Measurements from ENCODE around the gene BET1. TPM values are rescaled to one million over a fixed set of nuclear protein-coding genes. Genes with fewer than 3 reads are reported as not detected.

The BET1 gene
- total and polyA plus RNA-seq, 9 of the 15 experiments (the other 6 are each of a cell fraction or from before 2014, with no cell fraction given) = 15.8 to 190 (median 37.8) TPM

DNA sequence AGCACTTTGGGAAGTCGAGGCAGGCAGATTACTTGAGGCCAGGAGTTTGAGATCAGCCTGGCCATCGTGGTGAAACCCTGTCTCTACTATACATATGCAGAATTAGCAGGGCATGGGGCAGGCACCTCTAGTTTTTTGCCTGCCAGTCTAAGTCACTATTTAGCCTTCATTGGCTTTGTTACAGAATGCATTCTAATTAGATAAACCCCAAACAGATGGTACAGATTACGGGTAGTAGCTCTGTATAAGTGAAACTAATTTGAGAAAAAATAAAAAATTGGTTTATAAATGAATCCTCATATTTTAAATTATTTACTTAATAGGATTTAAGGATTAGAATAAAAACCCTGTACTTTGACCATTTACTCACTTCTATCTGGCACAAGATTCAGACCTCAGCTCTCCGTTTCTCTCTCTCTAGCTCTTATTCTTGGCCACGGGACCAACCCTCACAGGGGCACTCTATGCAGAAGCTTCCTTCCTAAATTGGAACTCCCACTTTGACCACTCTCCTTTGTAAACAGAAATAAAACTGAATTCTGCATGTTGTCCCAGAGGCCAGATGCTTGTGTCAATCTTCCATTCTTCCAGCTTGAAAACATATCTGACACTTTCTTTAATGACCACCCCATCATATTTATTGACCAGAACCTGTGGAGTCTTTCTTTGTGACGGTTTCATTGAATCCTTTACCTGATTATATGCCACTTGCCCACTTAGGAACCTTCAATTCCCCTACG is 26.8 kb downstream of the BET1 start:
- Histone ChIP-seq H3K36me3 (ENCODE audit: control insufficient read depth, insufficient read depth, low read length) (no peaks in the 10 kb centered on the region), H3K9me3 (replicated peaks; ENCODE audit: control insufficient read depth, insufficient read depth, low read depth, low read length) (no peaks in the 10 kb centered on the region), H3K9me1 (ENCODE audit: control insufficient read depth, insufficient read depth, low read length) (no peaks in the 10 kb centered on the region), H3K27ac (ENCODE audit: extremely low read depth, low read depth, low read length) (no peak overlapping the region), H3K9ac (ENCODE audit: insufficient read depth in 1 of 2, low read depth in 2 of 2, low read length in 2 of 2) (no peak overlapping the region), H3K4me1 (replicated peaks in 1 of 2; ENCODE audit: control insufficient read depth in 2 of 2, insufficient read depth in 2 of 2, low read length in 2 of 2) (no peaks in the 10 kb centered on the region), H4K20me1 (replicated peaks; ENCODE audit: control insufficient read depth, insufficient read depth, low read length) (no peaks in the 10 kb centered on the region), H3K27me3 (ENCODE audit: control insufficient read depth in 2 of 2, insufficient read depth in 2 of 2, low read length in 2 of 2) (no peaks in the 10 kb centered on the region), H3K4me3 (no peak overlapping the region), H3K4me2 (ENCODE audit: insufficient read depth, low read length) (no peak overlapping the region), H2AFZ (ENCODE audit: low read depth, low read length) (no peak overlapping the region), H3K79me2 (ENCODE audit: control insufficient read depth, insufficient read depth, low read length) (no peaks in the 10 kb centered on the region)
- ChIA-PET POLR2A (interaction anchor here (0.6 kb wide), 1 partner anchor 1173 kb away, joined by 3 read pairs; no protein-coding TSS in a partner anchor), CTCF (ENCODE audit: low intra/inter-chr PET ratio) (no interaction called here)
- TF ChIP-seq SRSF7 (optimal IDR thresholded peaks at IDR 0.05; ENCODE audit: low read depth, low read length) (no peak), MAFG (tag; conservative IDR thresholded peaks at IDR 0.05) (no peak), BCL6 (CRISPR knock-in tag; IDR thresholded peaks at IDR 0.05) (no peak), MTF1 (CRISPR knock-in tag; IDR thresholded peaks at IDR 0.05; ENCODE audit: borderline replicate concordance) (no peak), EGR1 (conservative IDR thresholded peaks at IDR 0.05) (no peak), ZNF174 (CRISPR knock-in tag; IDR thresholded peaks at IDR 0.05) (no peak)
- TF ChIP-seq, protein P1, sequence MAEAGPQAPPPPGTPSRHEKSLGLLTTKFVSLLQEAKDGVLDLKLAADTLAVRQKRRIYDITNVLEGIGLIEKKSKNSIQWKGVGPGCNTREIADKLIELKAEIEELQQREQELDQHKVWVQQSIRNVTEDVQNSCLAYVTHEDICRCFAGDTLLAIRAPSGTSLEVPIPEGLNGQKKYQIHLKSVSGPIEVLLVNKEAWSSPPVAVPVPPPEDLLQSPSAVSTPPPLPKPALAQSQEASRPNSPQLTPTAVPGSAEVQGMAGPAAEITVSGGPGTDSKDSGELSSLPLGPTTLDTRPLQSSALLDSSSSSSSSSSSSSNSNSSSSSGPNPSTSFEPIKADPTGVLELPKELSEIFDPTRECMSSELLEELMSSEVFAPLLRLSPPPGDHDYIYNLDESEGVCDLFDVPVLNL (CRISPR knock-in tag; IDR thresholded peaks at IDR 0.05; ENCODE audit: low read depth) = no peak
- FAIRE-seq (no peak), DNase-seq (ENCODE audit: extremely low read depth in 1 of 4, low spot score in 3 of 4) (no peak), ATAC-seq (no peak)
- intact Hi-C loops (cut with micrococcal nuclease) (no loop called here), in situ Hi-C loops (cut with MboI) (no loop called here)
- no TSS peak for BruUV-seq (replicated peaks)
- 0% methylated on average over 7 of the region's 7 CpGs for WGBS (ENCODE audit: insufficient coverage, low coverage, missing lambda C conversion rate)
